ENCODE results near the gene DST.

DST gene

GRCh38 chr6:56608332-56608731 is 34.4 kb downstream of the DST start:
- Histone ChIP-seq H3K4me2 (ENCODE audit: low read length) (no peak overlapping the region), H3K9ac (ENCODE audit: low read length) (no peak overlapping the region), H3K4me1 (ENCODE audit: insufficient read depth, low read length, severe bottlenecking) (no peaks in the 10 kb centered on the region), H3K9me3 (ENCODE audit: low read length) (no peaks in the 10 kb centered on the region), H2AFZ (ENCODE audit: low read length) (no peak overlapping the region), H3F3A (ENCODE audit: insufficient read depth, low read length) (no peaks in the 10 kb centered on the region), H3K9me2 (ENCODE audit: low read depth, low read length) (no peaks in the 10 kb centered on the region), H3K4me3 (ENCODE audit: low read depth, low read length, poor library complexity, severe bottlenecking) (no peak overlapping the region), H3K27ac (ENCODE audit: low read depth, low read length, poor library complexity, severe bottlenecking) (no peak overlapping the region), H3K27me3 (ENCODE audit: insufficient read depth, low read length) (no peaks in the 10 kb centered on the region), H3K36me3 (ENCODE audit: insufficient read depth, low read length) (no peaks in the 10 kb centered on the region), H4K20me1 (ENCODE audit: insufficient read depth, low read length) (no peaks in the 10 kb centered on the region), H3K79me2 (ENCODE audit: insufficient read depth, low read length) (no peaks in the 10 kb centered on the region)
- TF ChIP-seq CTCF (IDR thresholded peaks at IDR 0.05; ENCODE audit: low read length) (no peak), EZH2 (IDR thresholded peaks at IDR 0.05; ENCODE audit: borderline replicate concordance, low read length) (no peak)

GRCh38 chr6:56607111-56607752 is 35.5 kb downstream of the DST start:
- H3F3A ChIP-seq (ENCODE audit: insufficient read depth, low read length), result no peaks in the 10 kb centered on the region
- no peak overlapping the region for H2AFZ ChIP-seq (ENCODE audit: low read length)
- no peak overlapping the region for H3K27ac ChIP-seq (ENCODE audit: low read depth, low read length, poor library complexity, severe bottlenecking)
- no peaks in the 10 kb centered on the region for H4K20me1 ChIP-seq (ENCODE audit: insufficient read depth, low read length)
- H3K36me3 ChIP-seq (ENCODE audit: insufficient read depth, low read length), result no peaks in the 10 kb centered on the region
- H3K79me2 ChIP-seq (ENCODE audit: insufficient read depth, low read length), result no peaks in the 10 kb centered on the region
- no peak for TF ChIP-seq CTCF (IDR thresholded peaks at IDR 0.05; ENCODE audit: low read length)
- TF ChIP-seq EZH2 (IDR thresholded peaks at IDR 0.05; ENCODE audit: borderline replicate concordance, low read length), result no peak
- no peak overlapping the region for H3K4me3 ChIP-seq (ENCODE audit: low read depth, low read length, poor library complexity, severe bottlenecking)
- H3K9me2 ChIP-seq (ENCODE audit: low read depth, low read length), result no peaks in the 10 kb centered on the region
- no peaks in the 10 kb centered on the region for H3K9me3 ChIP-seq (ENCODE audit: low read length)
- H3K9ac ChIP-seq (ENCODE audit: low read length), result no peak overlapping the region
- H3K4me2 ChIP-seq (ENCODE audit: low read length), result no peak overlapping the region
- no peaks in the 10 kb centered on the region for H3K27me3 ChIP-seq (ENCODE audit: insufficient read depth, low read length)
- H3K4me1 ChIP-seq (ENCODE audit: insufficient read depth, low read length, severe bottlenecking), result no peaks in the 10 kb centered on the region

GRCh38 chr6:56605435-56605834 is 37.3 kb downstream of the DST start:
- Histone ChIP-seq H3K9me3 (ENCODE audit: low read length) (no peaks in the 10 kb centered on the region), H3K27ac (ENCODE audit: low read depth, low read length, poor library complexity, severe bottlenecking) (no peak overlapping the region), H2AFZ (ENCODE audit: low read length) (no peak overlapping the region), H3K4me3 (ENCODE audit: low read depth, low read length, poor library complexity, severe bottlenecking) (no peak overlapping the region), H3K9ac (ENCODE audit: low read length) (no peak overlapping the region), H3K9me2 (ENCODE audit: low read depth, low read length) (no peaks in the 10 kb centered on the region), H3K4me2 (ENCODE audit: low read length) (no peak overlapping the region), H3K79me2 (ENCODE audit: insufficient read depth, low read length) (no peaks in the 10 kb centered on the region), H3F3A (ENCODE audit: insufficient read depth, low read length) (no peaks in the 10 kb centered on the region), H4K20me1 (ENCODE audit: insufficient read depth, low read length) (no peaks in the 10 kb centered on the region), H3K36me3 (ENCODE audit: insufficient read depth, low read length) (no peaks in the 10 kb centered on the region), H3K27me3 (ENCODE audit: insufficient read depth, low read length) (no peaks in the 10 kb centered on the region), H3K4me1 (ENCODE audit: insufficient read depth, low read length, severe bottlenecking) (no peaks in the 10 kb centered on the region)
- TF ChIP-seq CTCF (IDR thresholded peaks at IDR 0.05; ENCODE audit: low read length) (no peak), EZH2 (IDR thresholded peaks at IDR 0.05; ENCODE audit: borderline replicate concordance, low read length) (no peak)
